HG02759 (cell line): Measurements from ENCODE around the gene TNKS1BP1.

Experiments
- ATAC-seq: cut with Tn5 transposase; IDR thresholded peaks from one replicate; pipeline ENCODE4 v1.9.1; 2021; ENCODE audit warnings: mild to moderate bottlenecking, moderate library complexity; ENCODE audit not compliant: unreplicated experiment

Gene TNKS1BP1

DNA sequence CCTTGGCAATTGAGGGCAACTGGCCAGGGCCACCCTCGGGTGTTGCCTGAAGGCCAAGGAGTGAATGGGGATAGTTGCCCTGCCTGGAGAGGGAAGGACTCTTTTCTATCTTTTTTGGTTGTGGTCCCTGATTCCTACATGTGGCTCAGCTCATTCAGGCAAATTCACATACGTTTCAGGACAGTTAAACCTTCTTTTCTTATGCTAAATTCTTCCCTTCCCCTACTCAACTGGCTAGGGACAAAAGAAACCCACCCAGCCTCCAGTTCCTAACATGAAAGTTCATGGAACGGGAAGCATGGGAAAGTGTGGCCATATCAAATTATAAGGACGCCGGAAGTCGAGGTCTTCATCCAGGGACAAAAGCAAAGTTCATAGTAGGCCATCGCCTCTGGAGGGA is 61.4 kb downstream of the TNKS1BP1 start:
- ATAC-seq = no peak

DNA sequence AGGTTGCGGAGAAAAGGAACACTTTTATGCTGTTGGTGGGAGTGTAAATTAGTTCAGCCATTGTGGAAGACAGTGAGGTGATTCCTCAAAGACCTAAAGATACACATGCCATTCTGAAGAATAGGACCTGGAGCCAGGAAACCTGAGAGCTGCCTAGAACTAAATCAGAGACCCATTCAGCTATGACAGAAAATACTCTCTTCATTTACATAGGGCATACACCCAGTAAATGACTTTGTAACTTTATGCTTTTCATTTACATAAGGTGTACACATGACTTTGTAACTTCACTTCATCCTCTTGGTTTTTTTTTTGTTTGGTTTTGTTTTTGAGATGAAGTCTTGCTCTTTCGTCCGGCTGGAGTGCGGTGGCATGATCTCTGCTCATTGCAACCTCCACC is 62.6 kb downstream of the TNKS1BP1 start:
- no peak for ATAC-seq

DNA sequence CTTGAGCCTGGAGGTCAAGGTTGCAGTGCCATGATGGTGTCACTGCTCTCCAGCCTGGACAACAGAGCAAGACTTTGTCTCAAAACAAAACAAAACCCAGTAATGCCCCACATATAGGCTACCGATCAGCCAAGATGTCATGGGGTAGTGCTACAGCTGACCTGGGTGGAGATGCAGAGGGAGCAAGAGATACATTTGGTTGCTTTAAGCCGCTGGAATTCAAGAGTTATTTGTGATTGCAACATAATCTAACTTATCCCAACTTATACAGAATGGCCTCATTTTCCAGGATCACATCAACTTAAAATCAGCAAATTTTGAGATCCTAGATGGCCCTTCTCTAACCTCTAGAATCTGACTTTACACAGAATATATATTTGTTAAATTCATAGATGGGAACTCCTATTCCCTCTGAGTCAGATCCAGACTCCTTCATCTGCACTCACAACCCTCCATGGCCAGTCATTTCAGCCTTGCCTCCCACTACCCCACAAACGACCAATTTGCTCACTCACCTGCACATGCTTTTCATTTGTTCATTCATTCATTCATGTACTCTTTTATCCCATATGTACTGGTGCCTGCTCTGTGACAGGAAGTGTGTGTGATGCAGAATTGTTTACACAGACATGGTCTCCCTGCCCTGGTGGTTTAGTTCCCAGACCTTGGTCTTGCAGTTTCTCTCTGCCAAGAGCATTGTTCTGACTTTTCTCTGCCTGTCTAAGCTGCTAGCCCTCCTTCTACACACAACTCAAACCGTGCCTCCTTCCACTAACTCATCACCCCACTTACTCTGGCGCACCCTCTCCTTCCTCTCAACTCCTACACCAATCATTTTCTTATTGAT is 63.6 kb downstream of the TNKS1BP1 start:
- ATAC-seq = peak; percentile 62

DNA sequence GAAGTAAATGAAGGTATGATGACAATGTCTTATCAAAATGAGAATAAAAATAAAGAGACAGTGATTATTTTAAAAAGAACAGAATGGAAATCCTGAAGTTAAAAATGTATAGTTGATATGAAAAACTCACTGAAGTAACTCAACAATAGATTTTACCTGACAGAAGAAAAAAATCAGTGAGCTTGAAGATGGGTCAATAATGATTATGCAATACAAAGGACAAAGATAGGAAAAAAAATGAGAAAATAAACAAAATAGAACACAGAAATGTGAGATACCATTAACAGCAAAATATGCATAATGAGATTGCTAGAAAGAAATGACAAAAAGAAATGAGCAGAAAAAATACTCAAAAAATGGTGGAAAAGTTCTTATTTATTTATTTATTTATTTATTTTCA is 68.6 kb downstream of the TNKS1BP1 start:
- no peak for ATAC-seq

DNA sequence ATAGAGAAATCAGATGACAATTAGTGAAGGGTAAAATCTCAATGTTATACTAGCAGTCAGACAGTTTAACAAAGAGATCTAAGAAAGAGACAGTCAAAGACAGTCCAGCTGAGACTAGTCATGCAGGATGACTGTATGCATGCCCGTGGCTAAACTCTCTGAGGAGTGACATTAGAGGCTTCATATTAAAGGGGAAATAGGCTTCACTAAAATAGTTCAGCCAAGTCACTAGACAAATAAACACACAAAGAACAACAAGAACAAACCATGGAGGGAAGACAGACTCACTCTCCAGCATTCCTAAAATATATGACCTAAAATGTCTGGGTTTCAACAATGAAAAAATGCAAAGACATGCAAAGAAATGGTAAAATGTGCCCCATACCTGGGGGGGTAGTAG is 69.1 kb downstream of the TNKS1BP1 start:
- ATAC-seq = no peak

DNA sequence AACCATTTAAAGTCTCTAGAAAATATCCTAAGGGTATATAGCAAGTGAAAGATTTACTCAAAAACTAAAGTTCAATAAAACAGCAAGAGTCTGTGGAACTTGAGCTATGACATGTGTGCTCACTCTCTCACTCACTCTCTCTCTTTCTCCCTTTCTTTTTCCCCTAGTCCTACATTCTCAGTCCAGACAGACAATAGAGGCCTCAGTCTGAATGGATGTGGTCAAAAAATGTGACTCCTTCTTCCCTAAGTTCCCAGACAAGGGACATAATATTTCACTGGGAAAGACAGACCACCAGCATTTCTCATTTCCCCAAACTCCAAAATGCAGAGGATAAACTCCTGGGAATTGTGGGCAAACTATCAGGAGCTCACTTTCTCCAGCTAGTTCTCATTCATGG is 70.1 kb downstream of the TNKS1BP1 start:
- ATAC-seq = no peak

DNA sequence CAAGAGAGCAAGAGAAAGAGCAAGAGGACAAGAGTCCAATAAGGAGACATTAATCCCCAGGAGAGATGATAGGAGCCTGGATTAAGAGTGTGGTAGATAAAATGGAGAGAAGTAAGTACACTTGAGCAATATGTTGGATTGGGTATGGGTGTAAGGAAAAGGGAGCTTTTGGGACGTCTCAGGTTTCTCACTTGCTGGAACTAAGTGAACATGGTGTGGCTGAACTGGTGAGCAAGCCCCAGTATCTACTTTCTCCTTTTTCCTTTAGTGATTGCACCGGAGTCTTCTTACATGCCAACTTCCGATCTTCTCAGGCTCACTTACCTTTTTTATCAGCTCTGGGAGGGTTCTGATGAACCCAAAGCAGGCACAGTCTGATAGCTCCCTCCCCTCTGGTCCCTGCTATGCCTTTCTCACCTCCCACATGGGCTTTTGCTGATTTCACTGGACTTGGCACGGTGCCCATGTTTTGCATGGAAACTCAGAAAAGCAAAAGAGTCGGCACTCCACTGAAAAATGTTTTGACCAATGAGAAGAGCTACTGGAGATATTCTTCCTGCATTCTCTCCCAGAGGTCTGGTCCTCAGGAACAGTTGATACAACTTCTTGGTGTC is 73.2 kb downstream of the TNKS1BP1 start:
- ATAC-seq = no peak

DNA sequence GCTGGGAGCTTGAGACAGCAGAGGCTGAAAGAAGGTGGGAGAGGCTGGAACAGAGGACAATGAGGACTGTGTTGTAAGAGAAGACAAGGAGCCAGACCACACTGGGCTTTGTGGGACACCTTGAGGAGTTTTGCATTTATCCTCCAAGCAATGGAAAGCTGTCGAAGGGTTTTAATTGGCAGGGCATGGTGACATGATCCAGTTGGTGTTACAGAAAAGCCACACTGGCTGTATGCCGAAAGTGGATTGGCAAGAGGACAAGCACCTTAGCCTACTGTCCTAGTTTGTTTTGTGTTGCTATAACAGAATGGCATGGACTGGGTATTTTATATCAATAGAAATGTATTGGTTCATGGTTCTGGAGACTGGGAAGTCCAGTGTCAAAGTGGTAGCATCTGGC is 73.7 kb downstream of the TNKS1BP1 start:
- ATAC-seq = no peak
